H1 (cell line): ENCODE measurements around the gene C19orf12.

ENCODE experiments used
- ATF2 ChIP-seq: IDR thresholded peaks from 2 replicates; pipeline ENCODE4 v1.6.1; 2012; ENCODE audit warnings: low read length, inconsistent platforms
- CEBPB ChIP-seq: IDR thresholded peaks from 2 replicates; pipeline ENCODE4 v1.6.1; 2012; ENCODE audit warnings: low read depth, low read length
- CTCF ChIP-seq, 3 experiments: IDR thresholded peaks; 1 replicate in 2 of 3; 2 replicates in 1 of 3; pipeline versions ENCODE4 v1.5.1 to v1.6.1; 2011; ENCODE audit warnings: low read length in 3 of 3, mild to moderate bottlenecking in 3 of 3, inconsistent platforms in 2 of 3, low read depth in 1 of 3, moderate library complexity in 1 of 3; ENCODE audit not compliant: insufficient read depth in 1 of 3; ENCODE audit errors: control extremely low read depth in 1 of 3
- EP300 ChIP-seq, 2 experiments: IDR thresholded peaks; 1 replicate in 1 of 2; 2 replicates in 1 of 2; pipeline ENCODE4 v1.6.1; 2011 to 2012; ENCODE audit warnings: low read depth in 2 of 2, low read length in 2 of 2, mild to moderate bottlenecking in 2 of 2, borderline replicate concordance in 1 of 2, inconsistent platforms in 1 of 2, moderate library complexity in 1 of 2
- HDAC6 ChIP-seq: IDR thresholded peaks from one replicate; pipeline ENCODE4 v1.7.1; 2012; ENCODE audit warnings: low read depth, mild to moderate bottlenecking, inconsistent platforms, low read length, moderate library complexity
- PHF8 ChIP-seq: fragments of 200-600 bp; sonication (generic); conservative IDR thresholded peaks from 2 replicates; pipeline ENCODE4 v1.7.1; 2012; ENCODE audit warnings: low read depth, mild to moderate bottlenecking, inconsistent platforms, low read length, moderate library complexity
- POLR2AphosphoS5 ChIP-seq: IDR thresholded peaks from 2 replicates; pipeline ENCODE4 v1.6.1; 2011; ENCODE audit warnings: low read depth, low read length
- RAD21 ChIP-seq, 2 experiments: IDR thresholded peaks in 1 of 2; conservative IDR thresholded peaks in 1 of 2; 2 replicates each; pipeline ENCODE4 v1.6.1; 2011; ENCODE audit warnings: low read depth in 2 of 2, low read length in 2 of 2, improper control_type of control experiment in 1 of 2, inconsistent platforms in 1 of 2, mild to moderate bottlenecking in 1 of 2, moderate library complexity in 1 of 2
- SIX5 ChIP-seq: IDR thresholded peaks from 2 replicates; pipeline ENCODE4 v1.6.1; 2011; ENCODE audit warnings: mild to moderate bottlenecking, low read depth, low read length
- SP4 ChIP-seq: IDR thresholded peaks from 2 replicates; pipeline ENCODE4 v1.6.1; 2012; ENCODE audit warnings: low read length, inconsistent platforms

GRCh38 chr19:29653398-29653797 lies 61.7 kb downstream of the C19orf12 start:
- TF ChIP-seq SP4, result no peak
- TF ChIP-seq HDAC6, result no peak
- no peak for TF ChIP-seq EP300 (IDR thresholded peaks at IDR 0.05; ENCODE audit: borderline replicate concordance in 1 of 2, low read depth in 2 of 2, low read length in 2 of 2)
- no peak for TF ChIP-seq SIX5
- TF ChIP-seq CTCF (IDR thresholded peaks at IDR 0.05; ENCODE audit: control extremely low read depth in 1 of 3, insufficient read depth in 1 of 3, low read depth in 1 of 3, low read length in 3 of 3), result no peak
- no peak for TF ChIP-seq CEBPB
- TF ChIP-seq RAD21 (IDR thresholded peaks at IDR 0.05 in 1 of 2, conservative IDR thresholded peaks at IDR 0.05 in 1 of 2; ENCODE audit: low read depth in 2 of 2, low read length in 2 of 2), result no peak
- TF ChIP-seq ATF2, result no peak
- no peak for TF ChIP-seq POLR2AphosphoS5
- TF ChIP-seq PHF8, result no peak
